Lung (tissue), 12 donors: ENCODE data around the gene AHSA1. TPM values are rescaled to one million over a fixed set of nuclear protein-coding genes. Genes with fewer than 3 reads are reported as not detected.

Experiments
- ATAC-seq: fragments of 200-7000 bp; cut with Tn5 transposase; one replicate; pipeline ENCODE4 v1.9.1; 2020; ENCODE audit warnings: moderate number of reproducible peaks; ENCODE audit not compliant: insufficient read depth, low FRiP score
- DNase-seq, 3 donors: peaks; one replicate each; pipeline ENCODE4 v3.0.0-alpha.2; 2013 to 2017
- H3K27ac ChIP-seq, 2 donors: one replicate each; pipeline ENCODE4 v1.5.1; 2013; ENCODE audit warnings: mild to moderate bottlenecking in 2 of 2, moderate library complexity in 2 of 2, control low read depth in 1 of 2, inconsistent platforms in 1 of 2, low read depth in 1 of 2, low read length in 1 of 2
- H3K27me3 ChIP-seq, 3 donors: one replicate each; pipeline ENCODE4 v1.5.1; 2013; ENCODE audit warnings: low read length in 2 of 3; ENCODE audit not compliant: control insufficient read depth in 3 of 3, insufficient read depth in 3 of 3
- H3K36me3 ChIP-seq, 4 donors: one replicate each; pipeline ENCODE4 v1.5.1; 2013; ENCODE audit warnings: low read length in 4 of 4, mild to moderate bottlenecking in 1 of 4, moderate library complexity in 1 of 4; ENCODE audit not compliant: control insufficient read depth in 4 of 4, insufficient read depth in 4 of 4
- H3K4me1 ChIP-seq, 5 donors: one replicate each; pipeline ENCODE4 v1.5.1; 2013; ENCODE audit warnings: low read length in 5 of 5, mild to moderate bottlenecking in 2 of 5, moderate library complexity in 1 of 5; ENCODE audit not compliant: control insufficient read depth in 5 of 5, insufficient read depth in 5 of 5
- H3K4me3 ChIP-seq: one replicate; pipeline ENCODE4 v1.5.1; 2013; ENCODE audit warnings: mild to moderate bottlenecking, control low read depth, moderate library complexity
- H3K9ac ChIP-seq, 2 donors: one replicate each; pipeline ENCODE4 v1.5.1; 2013; ENCODE audit warnings: low read length in 2 of 2, control low read depth in 1 of 2; ENCODE audit not compliant: insufficient read depth in 1 of 2
- H3K9me3 ChIP-seq, 4 donors: one replicate each; pipeline ENCODE4 v1.5.1; 2013; ENCODE audit warnings: low read length in 3 of 4, mild to moderate bottlenecking in 1 of 4, moderate library complexity in 1 of 4; ENCODE audit not compliant: control insufficient read depth in 4 of 4, insufficient read depth in 3 of 4
- CTCF ChIP-seq: IDR thresholded peaks from 2 replicates; pipeline ENCODE4 v1.5.1; 2012; ENCODE audit warnings: mild to moderate bottlenecking; ENCODE audit errors: control extremely low read depth, extremely low read depth
- WGBS, 2 donors: extraction: QIAGEN DNeasy Blood & Tissue Kit; methylation state at CpG; one replicate each; pipeline ENCODE4 v1.1.7; 2013; 5-methylcytosine and 5-hydroxymethylcytosine counted together
- polyA plus RNA-seq, 2 donors: library from polyadenylated mRNA; stranded (reverse); fragments of 200-250 nt; gene quantifications; one replicate each; pipeline ENCODE4 v1.2.1, GENCODE V29; 2013
- total RNA-seq, 2 donors: library from RNA; depleted of rRNA in 1 of 2; stranded (reverse); fragments of >200 nt in 1 of 2; gene quantifications; one replicate each; pipeline ENCODE4 v1.2.1, GENCODE V29; 2014 to 2021
- donor health status: control.
- donor health status: control.
- donor health status: Bipolar disorder and iron deficiency.
- donor health status: healthy.
- donor health status: DM: yes; HTN: yes; CAD: no.

The AHSA1 gene
- total and polyA plus RNA-seq, 4 donors = 84.5 to 119 (median 94.4) TPM

GRCh38 chr14:77442196-77442595 lies 15.7 kb upstream of the AHSA1 start:
- no peaks in the 10 kb centered on the region for H3K4me1 ChIP-seq
- ATAC-seq (no peak), DNase-seq (no peak)
- WGBS, 2 donors = 97 to 100% methylated on average over 2 of the region's 2 CpGs
- H3K4me3 ChIP-seq = no peak overlapping the region
- H3K27ac ChIP-seq = no peak overlapping the region
- H3K36me3 ChIP-seq = peaks cover 11 to 41% (median 32%) of the 10 kb centered on the region in 4 donors
- no peak overlapping the region for H3K9ac ChIP-seq
- no peaks in the 10 kb centered on the region for H3K9me3 ChIP-seq
- no peak for TF ChIP-seq CTCF
- no peaks in the 10 kb centered on the region for H3K27me3 ChIP-seq

GRCh38 chr14:77455966-77456640 lies 1.8 kb upstream of the AHSA1 start:
- no peak for ATAC-seq
- no peak overlapping the region for H3K27ac ChIP-seq
- no peaks in the 10 kb centered on the region for H3K9me3 ChIP-seq
- no peak for TF ChIP-seq CTCF
- H3K4me3 ChIP-seq = no peak overlapping the region
- peak overlapping the region; percentile 82 to 93 for H3K9ac ChIP-seq
- H3K27me3 ChIP-seq = no peaks in the 10 kb centered on the region
- peaks cover 0 to 22% (median 7%) of the 10 kb centered on the region in 5 donors for H3K4me1 ChIP-seq
- H3K36me3 ChIP-seq = peaks cover 2 to 23% (median 16%) of the 10 kb centered on the region in 4 donors
- WGBS, 2 donors = 76 to 85% methylated on average over 2 of the region's 2 CpGs
- no peak for DNase-seq

- Histone ChIP-seq H3K27me3 (no peaks in the 10 kb centered on the region), H3K36me3 (peaks cover 4 to 25% (median 20%) of the 10 kb centered on the region in 4 donors), H3K4me3 (peak overlapping the region; percentile 77), H3K27ac (peak overlapping the region; percentile 83 to 97), H3K9ac (peak overlapping the region; percentile 82 to 93), H3K9me3 (no peaks in the 10 kb centered on the region), H3K4me1 (peaks cover 0 to 22% (median 7%) of the 10 kb centered on the region in 5 donors)
- DNase-seq = no peak
- ATAC-seq = peak; percentile 8
- WGBS, 2 donors = 0 to 1% methylated on average over 18 of the region's 18 CpGs
- TF ChIP-seq CTCF = no peak
Measured at GRCh38 chr14:77457115-77457521, 775 bp upstream of the AHSA1 start.
